Gastrocnemius medialis (tissue), 4 donors: ENCODE results near the gene ZNF578. TPM values are rescaled to one million over a fixed set of nuclear protein-coding genes. Genes with fewer than 3 reads are reported as not detected.
"Not testable (repeated sequence)": the region's sequence is repeated elsewhere in the genome, so short reads cannot be mapped to it uniquely, and the experiment has no call there.

Experiments
- ATAC-seq, 2 donors: fragments of 150-250 bp; one replicate each; pipeline ENCODE4 v1.9.1; 2016
- DNase-seq, 2 donors: peaks; one replicate each; pipeline ENCODE4 v3.0.0-alpha.2; 2019
- H3K27ac ChIP-seq, 4 donors: fragments of 200-600 bp; sonication (generic); 1 replicate in 1 of 4; 2 replicates in 3 of 4; pipeline ENCODE4 v1.5.1; 2016 to 2018; ENCODE audit warnings: mild to moderate bottlenecking in 2 of 4, moderate library complexity in 1 of 4
- H3K27me3 ChIP-seq, 3 donors: fragments of 200-600 bp; sonication (generic) in 2 of 3; 1 replicate in 1 of 3; 2 replicates in 2 of 3; pipeline versions ENCODE4 v1.5.1 to v1.6.0; 2016 to 2019; ENCODE audit warnings: mild to moderate bottlenecking in 1 of 3, moderate library complexity in 1 of 3
- H3K36me3 ChIP-seq, 2 donors: fragments of 200-600 bp; sonication (generic) in 1 of 2; one replicate each; pipeline ENCODE4 v1.5.1; 2017 to 2018
- H3K4me1 ChIP-seq, 2 donors: fragments of 200-600 bp; sonication (generic) in 1 of 2; one replicate each; pipeline ENCODE4 v1.5.1; 2016 to 2017; ENCODE audit warnings: mild to moderate bottlenecking in 2 of 2
- H3K4me3 ChIP-seq, 4 donors: fragments of 200-600 bp; sonication (generic) in 3 of 4; 1 replicate in 1 of 4; 2 replicates in 3 of 4; pipeline ENCODE4 v1.5.1; 2016 to 2019; ENCODE audit warnings: mild to moderate bottlenecking in 2 of 4
- H3K9me3 ChIP-seq, 3 donors: fragments of 200-600 bp; sonication (generic) in 2 of 3; 1 replicate in 1 of 3; 2 replicates in 2 of 3; pipeline ENCODE4 v1.5.1; 2016 to 2019
- POLR2A ChIP-seq, 2 donors: fragments of 450-650 bp; IDR thresholded peaks; one replicate each; pipeline ENCODE4 v1.6.1; 2017; ENCODE audit warnings: antibody characterized with exemption in 2 of 2, mild to moderate bottlenecking in 2 of 2, moderate library complexity in 2 of 2
- in situ Hi-C, 4 donors: fragments of 200-750 bp; cut with MboI; loops; one replicate each; pipeline versions ENCODE4 v1.15.0 to v1.8.0; 2017; ENCODE audit warnings: low sequenced_read_pairs in 4 of 4
- intact Hi-C: fragments of 100-400 bp; cut with DNase I; formaldehyde crosslinking; loops from one replicate; pipeline ENCODE4 v1.15.1; 2023; ENCODE audit warnings: low total_unique reads
- total RNA-seq, 4 donors: library from RNA; depleted of rRNA; stranded (reverse); fragments of >200 nt; gene quantifications; one replicate each; pipeline versions ENCODE4 v1.1.0 to v1.2.3, GENCODE V29; 2016
- TF ChIP-seq, protein P1 (sequence below), 5 experiments: fragments of 450-650 bp in 3 of 5; fragments of 200-600 bp in 2 of 5; sonication (generic) in 2 of 5; IDR thresholded peaks in 4 of 5; conservative IDR thresholded peaks in 1 of 5; 1 replicate in 4 of 5; 2 replicates in 1 of 5; pipeline ENCODE4 v1.5.1; 2016 to 2019; ENCODE audit warnings: antibody characterized with exemption in 5 of 5, mild to moderate bottlenecking in 3 of 5, moderate library complexity in 3 of 5

ZNF578 gene
- total RNA-seq, 4 donors from 2014 or later, result 0.20 to 0.63 (median 0.33) TPM; not detected in 1

DNA sequence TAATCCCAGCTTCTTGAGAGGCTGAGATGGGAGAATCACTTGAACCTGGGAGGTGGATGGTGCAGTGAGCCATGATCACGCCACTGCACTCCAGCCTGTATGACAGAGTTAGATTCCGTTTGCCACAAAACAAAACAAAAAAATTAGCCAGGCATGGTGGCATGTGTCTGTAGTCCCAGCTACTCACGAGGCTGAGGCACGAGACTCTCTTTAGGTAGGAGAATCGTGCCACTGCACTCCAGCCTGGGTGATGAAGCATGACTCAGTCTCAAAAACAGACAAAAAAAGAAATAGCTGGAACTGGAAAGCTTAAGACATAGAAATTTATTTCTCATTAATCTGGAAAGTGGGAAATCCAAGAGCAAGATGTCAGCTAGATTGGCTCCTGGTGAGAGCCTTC lies 53.9 kb downstream of the ZNF578 start:
- ATAC-seq (no peak), DNase-seq (no peak)
- in situ Hi-C loops (no loop called here), intact Hi-C loops (no loop called here)
- Histone ChIP-seq H3K4me3 (no peak overlapping the region), H3K36me3 (peaks cover 0 to 4% of the 10 kb centered on the region in 2 donors), H3K9me3 (no peaks in the 10 kb centered on the region), H3K27ac (no peak overlapping the region), H3K27me3 (no peaks in the 10 kb centered on the region), H3K4me1 (no peaks in the 10 kb centered on the region)
- TF ChIP-seq, protein P1, sequence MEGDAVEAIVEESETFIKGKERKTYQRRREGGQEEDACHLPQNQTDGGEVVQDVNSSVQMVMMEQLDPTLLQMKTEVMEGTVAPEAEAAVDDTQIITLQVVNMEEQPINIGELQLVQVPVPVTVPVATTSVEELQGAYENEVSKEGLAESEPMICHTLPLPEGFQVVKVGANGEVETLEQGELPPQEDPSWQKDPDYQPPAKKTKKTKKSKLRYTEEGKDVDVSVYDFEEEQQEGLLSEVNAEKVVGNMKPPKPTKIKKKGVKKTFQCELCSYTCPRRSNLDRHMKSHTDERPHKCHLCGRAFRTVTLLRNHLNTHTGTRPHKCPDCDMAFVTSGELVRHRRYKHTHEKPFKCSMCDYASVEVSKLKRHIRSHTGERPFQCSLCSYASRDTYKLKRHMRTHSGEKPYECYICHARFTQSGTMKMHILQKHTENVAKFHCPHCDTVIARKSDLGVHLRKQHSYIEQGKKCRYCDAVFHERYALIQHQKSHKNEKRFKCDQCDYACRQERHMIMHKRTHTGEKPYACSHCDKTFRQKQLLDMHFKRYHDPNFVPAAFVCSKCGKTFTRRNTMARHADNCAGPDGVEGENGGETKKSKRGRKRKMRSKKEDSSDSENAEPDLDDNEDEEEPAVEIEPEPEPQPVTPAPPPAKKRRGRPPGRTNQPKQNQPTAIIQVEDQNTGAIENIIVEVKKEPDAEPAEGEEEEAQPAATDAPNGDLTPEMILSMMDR (IDR thresholded peaks at IDR 0.05 in 4 of 5, conservative IDR thresholded peaks at IDR 0.05 in 1 of 5), result no peak
- no peak for TF ChIP-seq POLR2A (IDR thresholded peaks at IDR 0.05)

DNA sequence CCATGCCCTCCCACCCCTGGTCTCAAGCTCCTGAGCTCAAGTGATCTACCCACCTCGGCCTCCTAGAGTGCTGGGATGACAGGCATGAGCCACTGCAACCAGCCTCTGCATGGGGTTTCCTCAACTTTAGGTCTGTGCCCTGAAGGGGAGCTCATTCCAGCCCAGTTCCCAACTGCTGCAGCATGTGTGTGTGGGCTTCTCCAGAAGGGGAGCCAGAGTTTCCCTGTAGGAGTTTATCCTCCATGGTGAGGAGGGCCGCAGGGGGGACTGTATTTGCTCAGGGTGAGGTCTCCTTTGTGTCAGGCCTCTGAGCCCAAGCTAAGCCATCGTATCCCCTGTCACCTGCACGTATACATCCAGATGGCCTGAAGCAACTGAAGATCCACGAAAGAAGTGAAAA lies 62.8 kb downstream of the ZNF578 start:
- H3K27ac ChIP-seq, result no peak overlapping the region
- no peaks in the 10 kb centered on the region for H3K27me3 ChIP-seq
- ATAC-seq, result no peak
- H3K9me3 ChIP-seq, result no peaks in the 10 kb centered on the region
- no peak for DNase-seq
- TF ChIP-seq POLR2A (IDR thresholded peaks at IDR 0.05), result no peak
- TF ChIP-seq, protein P1 (IDR thresholded peaks at IDR 0.05 in 4 of 5, conservative IDR thresholded peaks at IDR 0.05 in 1 of 5), result no peak
- H3K4me1 ChIP-seq, result no peaks in the 10 kb centered on the region
- no peak overlapping the region for H3K4me3 ChIP-seq
- no peaks in the 10 kb centered on the region for H3K36me3 ChIP-seq
- intact Hi-C loops, result no loop called here
- in situ Hi-C loops, result no loop called here

DNA sequence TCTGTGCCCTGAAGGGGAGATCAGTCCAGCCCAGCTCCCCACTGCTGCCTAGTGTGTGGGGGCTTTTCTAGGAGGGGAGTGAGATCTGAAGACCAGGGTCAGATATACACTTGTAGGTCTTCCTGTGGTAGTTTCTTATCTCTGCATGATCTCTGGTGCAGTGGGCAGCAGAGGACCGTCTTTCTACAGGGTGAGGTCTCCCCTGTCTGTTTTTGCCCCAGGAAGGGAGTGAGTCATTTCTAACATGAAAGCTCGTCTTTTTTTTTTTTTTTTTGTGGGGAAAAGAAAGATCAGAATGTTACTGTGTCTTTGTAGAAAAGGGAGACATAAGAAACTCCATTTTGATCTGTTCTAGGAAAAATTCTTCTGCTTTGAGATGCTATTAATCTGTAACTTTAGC lies 65.3 kb downstream of the ZNF578 start:
- H3K9me3 ChIP-seq, result no peaks in the 10 kb centered on the region
- in situ Hi-C loops (no loop called here), intact Hi-C loops (no loop called here)
- no peaks in the 10 kb centered on the region for H3K27me3 ChIP-seq
- H3K27ac ChIP-seq, result no peak overlapping the region
- no peak for DNase-seq
- no peak overlapping the region for H3K4me3 ChIP-seq
- TF ChIP-seq POLR2A (IDR thresholded peaks at IDR 0.05), result no peak
- TF ChIP-seq, protein P1 (IDR thresholded peaks at IDR 0.05 in 4 of 5, conservative IDR thresholded peaks at IDR 0.05 in 1 of 5), result no peak
- no peaks in the 10 kb centered on the region for H3K4me1 ChIP-seq
- ATAC-seq, result no peak
- H3K36me3 ChIP-seq, result no peaks in the 10 kb centered on the region

DNA sequence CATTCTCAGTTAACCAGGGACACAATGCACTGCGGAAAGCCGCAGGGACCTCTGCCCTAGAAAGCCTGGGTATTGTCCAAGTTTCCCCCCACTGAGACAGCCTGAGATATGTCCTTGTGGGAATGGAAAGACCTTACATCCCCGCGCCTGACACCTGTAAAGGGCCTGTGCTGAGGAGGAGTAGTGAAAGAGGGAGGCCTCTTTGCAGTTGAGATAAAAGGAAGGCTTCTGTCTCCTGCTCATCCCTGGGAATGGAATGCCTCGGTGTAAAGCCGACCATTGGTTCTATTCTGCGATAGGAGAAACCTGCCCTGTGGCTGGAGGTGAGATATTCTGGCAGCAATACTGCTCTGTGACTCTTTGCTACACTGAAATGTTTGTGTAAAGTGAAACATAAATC lies 65.8 kb downstream of the ZNF578 start:
- H3K4me1 ChIP-seq, H3K36me3 ChIP-seq, DNase-seq, in situ Hi-C loops, intact Hi-C loops, ATAC-seq, H3K27me3 ChIP-seq, H3K4me3 ChIP-seq, H3K27ac ChIP-seq, H3K9me3 ChIP-seq: not testable (repeated sequence)

DNA sequence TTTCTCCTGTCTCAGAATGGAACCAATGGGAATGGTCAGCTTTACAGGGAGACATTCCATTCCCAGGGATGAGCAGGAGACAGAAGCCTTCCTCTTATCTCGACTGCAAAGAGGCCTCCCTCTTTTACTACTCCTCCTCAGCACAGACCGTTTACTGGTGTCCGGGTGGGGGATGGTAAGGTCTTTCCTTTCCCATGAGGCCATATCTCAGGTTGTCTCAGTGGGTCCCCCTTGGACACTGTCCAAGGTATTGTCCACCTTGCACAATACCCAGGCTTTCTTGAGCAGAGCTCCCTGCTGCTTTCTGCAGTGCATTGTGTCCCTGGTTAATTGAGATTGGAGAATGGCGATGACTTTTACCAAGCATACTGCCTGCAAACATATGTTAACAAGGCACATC lies 66.7 kb downstream of the ZNF578 start:
- H3K27ac ChIP-seq, result no peak overlapping the region
- in situ Hi-C loops (no loop called here), intact Hi-C loops (no loop called here)
- DNase-seq (no peak), ATAC-seq (no peak)
- H3K36me3 ChIP-seq, result no peaks in the 10 kb centered on the region
- no peak overlapping the region for H3K4me3 ChIP-seq
- H3K27me3 ChIP-seq, result no peaks in the 10 kb centered on the region
- TF ChIP-seq, protein P1 (IDR thresholded peaks at IDR 0.05 in 4 of 5, conservative IDR thresholded peaks at IDR 0.05 in 1 of 5), result no peak
- no peak for TF ChIP-seq POLR2A (IDR thresholded peaks at IDR 0.05)
- H3K4me1 ChIP-seq, result no peaks in the 10 kb centered on the region
- no peaks in the 10 kb centered on the region for H3K9me3 ChIP-seq
